Activated T-cell treated with anti-CD3 and anti-CD28 coated beads for 1 hour (primary cell): ENCODE measurements around the gene ARPC5.
"Not testable (repeated sequence)": the region's sequence is repeated elsewhere in the genome, so short reads cannot be mapped to it uniquely, and the experiment has no call there.

ENCODE experiments used
- DNase-seq: peaks from one replicate; pipeline ENCODE4 v3.0.0-alpha.2; 2020; ENCODE audit warnings: low read depth

The ARPC5 gene

GRCh38 chr1:183645531-183645930, 9.9 kb upstream of the ARPC5 start:
- no peak for DNase-seq

DNA sequence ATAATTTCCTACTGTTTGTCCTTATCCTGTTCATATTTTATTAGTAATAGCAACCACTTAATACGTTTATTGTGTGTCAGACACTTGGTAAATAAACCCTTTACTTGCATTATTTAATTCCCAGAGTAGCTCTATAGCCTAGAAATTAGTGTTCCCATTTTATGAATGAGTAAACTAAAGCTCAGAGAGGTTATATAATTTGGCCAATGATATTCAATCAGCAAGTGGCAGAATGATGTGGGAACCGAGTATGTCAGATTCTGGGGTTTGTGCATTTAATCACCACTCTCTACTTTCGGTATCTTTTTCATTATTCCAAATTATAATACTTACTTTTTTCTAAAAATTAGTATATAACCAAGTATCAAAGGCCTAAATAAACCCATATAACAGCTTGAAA, 6.6 kb upstream of the ARPC5 start:
- DNase-seq, result no peak

DNA sequence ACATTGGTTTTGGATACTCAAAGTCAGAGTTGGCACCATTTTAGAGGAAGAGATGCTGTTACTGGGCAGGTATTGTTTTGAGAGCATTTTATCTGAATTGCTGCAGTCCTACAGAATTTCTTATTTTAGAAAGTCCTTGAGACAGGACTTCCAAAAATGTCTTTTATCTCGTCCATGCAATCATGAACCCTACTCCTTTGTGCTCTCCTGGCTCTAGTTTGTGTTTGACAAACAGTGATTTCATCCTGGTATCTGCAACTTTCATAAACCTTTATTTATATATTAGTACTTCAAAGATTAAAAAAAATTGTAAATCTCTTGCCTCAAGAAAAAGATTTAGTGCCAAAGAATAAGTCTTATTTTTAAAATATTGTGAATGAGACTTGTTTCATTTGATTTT, 4.6 kb upstream of the ARPC5 start:
- DNase-seq, result no peak

GRCh38 chr1:183638649-183639387, 3.2 kb upstream of the ARPC5 start:
- no peak for DNase-seq

DNA sequence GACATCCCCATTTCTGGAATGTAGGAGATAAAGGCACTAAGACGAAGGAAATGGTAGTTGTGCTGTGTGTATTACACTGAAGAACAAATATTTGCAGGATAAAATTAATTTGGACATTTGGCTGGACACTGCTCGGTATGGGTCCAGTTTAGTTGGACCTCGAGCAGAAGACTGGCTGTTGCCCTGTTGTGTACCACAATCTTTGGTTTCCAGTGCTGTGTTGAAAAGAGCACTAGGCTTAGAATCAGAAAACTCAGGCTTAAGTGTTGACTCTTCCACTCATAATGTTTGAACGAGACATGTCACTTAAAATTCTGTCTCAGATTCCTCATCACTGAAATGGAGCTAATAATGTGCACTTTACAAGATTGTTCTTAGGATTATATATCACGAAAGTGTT, 1.2 kb upstream of the ARPC5 start:
- no peak for DNase-seq

DNA sequence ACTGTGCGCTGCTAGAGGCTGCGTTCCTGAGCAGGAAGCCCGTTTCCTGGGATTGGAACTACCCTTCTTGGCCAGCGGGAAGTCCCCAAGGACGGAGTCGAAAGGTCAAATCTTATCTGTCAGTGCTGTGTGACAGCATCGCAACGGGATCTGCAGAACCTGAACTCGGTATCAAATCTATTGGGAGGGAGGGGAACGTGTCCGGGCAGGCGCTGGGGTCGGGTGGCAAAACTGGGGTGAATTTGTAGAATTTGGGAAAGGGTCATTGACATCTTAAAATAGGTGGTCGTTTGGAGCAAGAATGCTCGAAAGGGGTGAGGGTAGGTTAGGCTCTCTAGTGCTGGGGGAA, 725 bp upstream of the ARPC5 start:
- no peak for DNase-seq

DNA sequence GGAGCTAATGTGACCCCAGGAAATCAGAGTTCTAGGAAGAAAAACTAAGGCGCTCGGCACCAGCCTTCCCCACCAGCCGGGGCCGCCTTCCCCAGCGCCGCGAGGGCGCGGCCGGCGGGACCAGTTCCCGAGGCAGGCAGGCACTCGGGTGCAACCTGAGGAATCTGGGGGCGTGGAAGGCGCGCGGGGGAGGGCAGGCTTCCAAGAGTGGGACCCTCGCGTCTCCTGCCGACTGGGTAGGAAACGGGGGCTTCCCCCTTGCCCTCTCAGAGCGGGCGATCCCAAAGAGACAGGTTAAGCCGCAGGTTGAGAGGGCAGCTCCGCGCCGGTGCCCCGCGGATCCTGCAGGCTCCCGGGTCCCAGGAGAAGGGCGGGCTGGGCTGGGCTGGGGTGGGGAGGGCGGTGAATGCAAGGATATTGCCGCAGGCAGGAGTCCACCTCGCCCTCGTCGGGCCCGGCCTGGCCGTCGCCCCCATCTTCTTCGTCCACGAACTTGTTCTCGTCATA, 431 bp downstream of the ARPC5 start:
- DNase-seq, result peak; percentile 9

GRCh38 chr1:183634429-183635065, 1.0 kb downstream of the ARPC5 start:
- DNase-seq, result no peak

DNA sequence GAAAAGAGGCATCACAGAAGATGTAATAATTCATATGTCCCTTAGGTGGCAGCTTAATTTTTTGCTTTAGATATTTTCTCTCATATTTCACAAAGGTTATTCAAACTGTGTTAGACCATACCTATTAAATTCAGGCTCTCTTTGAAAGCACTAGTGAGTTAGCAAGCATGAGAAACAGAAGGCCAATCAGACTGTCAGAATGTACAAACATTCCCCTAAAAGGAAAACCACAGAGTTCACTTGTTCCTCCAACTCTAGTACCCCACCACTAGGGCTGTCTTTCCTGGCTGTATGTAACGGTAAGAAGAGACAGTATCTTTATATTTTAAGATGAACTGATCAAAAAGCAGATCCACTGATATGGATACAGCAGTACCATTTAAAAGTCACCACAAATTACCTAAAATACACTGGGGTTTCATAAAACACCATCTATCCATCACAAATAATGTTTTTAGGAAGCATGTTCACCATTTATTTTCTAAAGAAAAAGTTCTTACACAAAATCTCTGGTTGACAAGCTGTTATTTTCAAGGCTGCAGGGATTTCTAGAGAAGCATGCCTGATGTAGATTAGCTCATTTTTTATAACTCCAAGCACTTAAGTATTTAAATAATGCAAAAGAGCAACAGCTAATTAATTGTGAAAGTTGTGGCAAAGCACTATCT, 1.8 kb downstream of the ARPC5 start:
- DNase-seq, result no peak

GRCh38 chr1:183632964-183633363, 2.6 kb downstream of the ARPC5 start:
- DNase-seq, result no peak

- no peak for DNase-seq
These were observed 3.5 kb downstream of the ARPC5 start for GRCh38 chr1:183632114-183632513.

DNA sequence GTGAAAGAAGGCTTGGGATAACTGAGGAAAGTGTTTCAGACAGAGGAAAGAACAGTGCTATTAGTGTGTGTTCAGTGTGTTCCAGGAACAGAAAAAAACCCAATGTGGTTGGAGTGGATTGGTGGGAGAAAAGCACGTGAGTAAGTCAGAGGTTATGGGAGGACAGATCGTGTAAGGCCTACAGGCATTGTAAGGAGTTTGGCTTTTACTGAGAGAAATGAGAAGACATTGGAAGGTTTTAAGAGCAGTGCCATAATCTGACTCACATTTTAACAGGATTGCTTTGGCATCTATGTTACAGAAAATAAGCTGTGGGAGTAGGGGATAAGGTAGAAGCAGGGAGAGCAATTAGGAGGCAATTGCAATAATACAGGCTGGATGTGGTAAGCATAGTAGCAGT, 4.8 kb downstream of the ARPC5 start:
- no peak for DNase-seq

DNA sequence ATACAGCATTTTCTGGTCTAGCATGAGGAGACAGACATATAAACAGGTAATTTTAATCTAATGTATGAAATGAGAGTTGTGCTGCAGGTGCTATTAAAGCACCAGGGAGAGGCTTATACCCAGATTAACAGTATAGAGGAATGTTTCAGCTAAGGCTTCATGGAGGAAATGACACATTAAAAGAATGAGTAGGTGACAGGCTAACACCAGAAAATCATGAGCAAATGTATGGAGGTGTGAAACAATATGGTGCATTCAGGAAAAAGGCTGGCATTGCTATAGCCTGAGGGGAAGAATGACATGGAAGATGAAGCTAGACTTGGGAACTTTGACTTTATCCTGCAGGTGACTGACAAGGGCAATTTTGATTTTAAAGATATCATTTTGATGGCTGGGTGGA, 7.0 kb downstream of the ARPC5 start:
- DNase-seq, result no peak

GRCh38 chr1:183626236-183626635, 9.3 kb downstream of the ARPC5 start:
- not testable (repeated sequence) for DNase-seq

DNA sequence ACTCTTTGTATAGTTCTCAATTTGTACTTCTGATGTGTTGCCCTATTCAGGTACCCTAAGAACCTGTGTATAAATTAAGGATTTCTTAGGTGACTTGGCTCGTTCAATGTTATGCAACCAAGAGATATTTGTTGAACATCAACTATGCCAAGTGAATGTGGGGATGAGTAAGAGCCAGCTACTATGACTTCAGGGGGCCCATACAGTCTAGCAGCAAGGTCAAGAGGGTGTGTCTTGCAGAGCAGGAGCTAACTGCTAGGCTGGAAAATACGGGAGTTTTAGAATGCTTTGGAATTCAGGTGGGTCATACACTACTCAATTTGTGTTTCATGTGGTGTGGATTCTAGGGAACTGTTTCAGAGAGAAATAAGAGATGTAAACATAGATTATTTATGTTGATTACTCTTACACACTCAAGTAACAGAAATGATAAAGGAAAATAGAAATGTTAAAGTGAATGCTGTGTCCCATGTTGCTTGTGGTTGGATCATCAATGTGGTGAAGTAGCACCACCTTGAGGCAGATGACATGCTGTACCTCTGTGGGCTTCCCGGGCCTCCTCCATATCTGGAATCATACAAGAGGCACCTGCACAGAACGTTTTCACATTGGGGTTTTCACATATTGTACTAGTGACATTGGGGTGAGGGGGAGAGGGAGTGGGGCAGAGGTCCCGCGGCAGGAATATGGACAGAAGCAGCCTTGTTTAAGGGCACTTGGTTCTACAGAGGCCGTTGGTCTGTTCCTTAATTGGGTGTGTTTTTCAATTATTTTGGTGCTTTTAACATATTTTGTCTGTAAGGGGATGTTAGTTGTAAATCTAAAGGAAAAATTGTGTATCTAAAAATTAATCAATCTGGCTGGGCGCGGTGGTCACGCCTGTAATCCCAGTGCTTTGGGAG, 12.4 kb downstream of the ARPC5 start:
- DNase-seq, result peak; percentile 13

DNA sequence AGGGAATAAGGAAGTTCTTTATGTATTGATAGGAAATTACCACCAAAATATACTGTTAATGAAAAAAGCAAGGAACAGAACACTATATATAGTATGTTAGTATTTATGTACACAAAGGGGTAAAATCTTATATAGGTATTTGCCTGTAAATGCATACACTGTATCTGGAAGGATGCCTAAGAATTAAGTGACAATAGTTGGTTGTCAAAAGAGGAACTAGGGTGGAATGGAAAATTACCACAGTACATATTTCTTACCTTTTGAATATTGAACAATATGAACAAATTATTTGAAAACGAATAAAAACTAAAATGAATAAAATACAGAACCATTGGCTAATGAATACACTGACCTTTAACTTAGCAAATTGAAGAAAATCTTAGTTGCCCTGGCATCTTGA, 13.6 kb downstream of the ARPC5 start:
- no peak for DNase-seq

- no peak for DNase-seq
These were observed 15.3 kb downstream of the ARPC5 start for GRCh38 chr1:183620311-183620710.

- no peak for DNase-seq
These were observed 15.8 kb downstream of the ARPC5 start for GRCh38 chr1:183619781-183620180.

- not testable (repeated sequence) for DNase-seq
These were observed 17.4 kb downstream of the ARPC5 start for GRCh38 chr1:183618202-183618601.

DNA sequence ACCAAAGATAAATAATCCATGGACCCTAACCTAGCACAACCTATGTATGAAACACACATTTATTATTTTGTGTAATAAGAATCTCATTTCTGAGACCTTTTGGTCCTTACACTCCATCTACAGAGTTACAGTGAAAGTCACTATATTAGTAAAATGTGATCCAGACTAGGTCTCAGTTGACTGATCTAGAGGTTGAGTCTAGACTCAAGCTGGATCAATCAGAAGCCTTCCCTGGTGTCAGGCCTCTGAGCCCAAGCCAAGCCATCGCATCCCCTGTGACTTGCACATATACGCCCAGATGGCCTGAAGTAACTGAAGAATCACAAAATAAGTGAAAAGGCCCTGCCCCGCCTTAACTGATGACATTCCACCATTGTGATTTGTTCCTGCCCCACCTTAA, 22.6 kb downstream of the ARPC5 start:
- not testable (repeated sequence) for DNase-seq

GRCh38 chr1:183612407-183612806, 23.2 kb downstream of the ARPC5 start:
- no peak for DNase-seq

- DNase-seq, result no peak
These were observed 24.6 kb downstream of the ARPC5 start for GRCh38 chr1:183611021-183611420.
